T1000 (cell line): Measurements from ENCODE around the gene TMEM218.

ENCODE experiments used
- DNase-seq: peaks from one replicate; lab custom pipeline; 2025; ENCODE audit warnings: mixed read lengths; lab: John Stamatoyannopoulos, UW

Gene TMEM218

DNA sequence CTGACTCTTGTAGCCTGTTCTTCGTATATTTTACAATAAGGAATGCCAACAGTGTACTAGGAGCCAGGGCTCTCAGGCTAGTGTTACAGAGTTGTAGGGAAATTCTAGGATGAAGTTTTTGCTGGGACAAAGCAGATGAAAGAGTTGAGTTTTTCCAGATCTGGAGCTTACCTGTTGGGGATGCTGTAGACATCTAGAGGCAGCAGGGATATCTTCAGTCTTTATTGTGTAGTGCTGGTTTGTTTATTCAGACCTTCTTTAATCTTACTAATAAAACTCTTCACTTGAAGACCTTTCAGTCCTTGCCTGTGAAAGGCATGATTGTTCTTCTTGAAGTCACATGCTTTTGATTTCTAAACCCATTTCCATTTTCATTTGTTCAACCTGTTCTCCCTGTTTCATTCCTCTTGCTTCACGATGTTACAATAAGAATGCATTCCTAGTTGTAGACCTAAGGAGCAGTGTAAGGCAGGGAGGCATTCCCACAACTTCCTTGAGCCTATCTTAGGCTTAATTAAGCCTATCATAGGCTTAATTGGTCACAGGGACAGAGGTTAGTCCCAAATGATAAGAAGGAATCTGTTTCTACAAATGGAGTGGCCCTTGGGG, 56.2 kb downstream of the TMEM218 start:
- no peak for DNase-seq

DNA sequence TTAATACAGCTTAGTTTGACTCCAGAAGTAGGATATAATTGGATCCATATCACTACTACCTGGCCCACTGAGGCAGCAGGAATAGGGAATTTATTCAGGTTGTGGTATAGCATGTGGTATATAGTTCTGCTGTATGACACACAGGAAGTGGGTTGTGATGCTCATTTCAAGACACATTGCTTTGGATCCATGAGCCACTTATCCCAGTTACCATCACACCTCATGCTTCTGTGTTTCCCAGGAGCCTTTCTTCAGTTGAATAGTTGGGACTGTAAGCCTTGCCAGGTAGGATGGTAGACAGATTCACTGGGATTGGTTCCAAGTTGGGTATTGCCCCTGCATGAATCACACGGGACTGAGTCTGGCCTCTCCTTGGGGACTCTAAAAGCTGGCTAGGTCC, 58.3 kb downstream of the TMEM218 start:
- DNase-seq: no peak

DNA sequence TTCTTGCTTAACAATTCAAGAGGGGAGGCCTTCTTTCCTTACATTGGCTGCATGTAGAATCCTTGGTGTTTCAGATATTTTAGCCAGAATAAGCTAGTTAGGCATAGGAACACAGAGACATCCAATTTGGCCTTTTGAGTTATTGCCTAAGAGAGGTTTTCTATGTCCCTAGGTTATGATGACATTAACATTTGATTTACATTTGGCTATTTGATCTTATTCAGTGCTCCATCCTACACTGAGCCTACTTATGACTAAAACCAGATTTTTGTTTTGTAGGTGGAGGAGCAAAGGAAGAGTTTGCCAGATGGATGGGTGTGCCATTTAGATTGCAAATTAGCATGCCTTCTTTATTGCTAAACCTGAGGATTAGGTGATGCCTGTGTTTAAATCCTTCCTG, 59.4 kb downstream of the TMEM218 start:
- DNase-seq: no peak

DNA sequence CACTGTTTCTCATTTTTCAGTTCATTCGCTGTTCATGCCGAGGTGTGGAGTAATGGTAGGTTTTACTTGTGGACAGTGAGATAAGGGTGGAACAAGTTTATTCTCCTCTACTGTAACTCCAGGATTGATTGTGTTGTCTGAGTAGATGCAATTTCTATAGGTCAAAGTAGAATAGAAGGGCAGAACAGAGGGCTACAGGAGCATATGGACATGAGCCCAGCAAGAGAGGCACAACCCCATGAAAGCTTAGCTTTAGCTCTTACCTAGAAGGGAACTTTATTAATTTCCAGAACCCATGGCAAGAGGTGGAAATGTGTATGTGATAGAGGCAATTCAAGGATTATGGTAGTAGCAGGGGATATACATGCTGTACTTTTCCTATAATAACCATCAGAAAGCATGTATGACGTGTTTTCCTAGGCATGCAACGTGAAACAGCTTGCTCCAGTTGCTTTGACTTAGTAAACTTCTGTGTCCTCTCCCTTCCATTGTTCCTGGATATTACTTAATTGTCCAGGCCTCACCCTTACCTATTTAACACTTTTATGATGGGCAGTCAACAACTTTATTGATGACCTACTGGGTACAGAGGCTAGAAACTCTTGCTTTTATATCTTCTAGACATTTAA, 62.1 kb downstream of the TMEM218 start:
- no peak for DNase-seq
